WTC11 (cell line): ENCODE data around the gene HS1BP3. TPM values are rescaled to one million over a fixed set of nuclear protein-coding genes. Genes with fewer than 3 reads are reported as not detected.

Experiments used
- ATAC-seq: fragments of 200-7000 bp; cut with Tn5 transposase; 2 replicates; pipeline ENCODE4 v1.10.0; 2021; ENCODE audit warnings: mild to moderate bottlenecking, moderate library complexity
- CTCF ChIA-PET: fragments of 300-600 bp; sonication (Branson Sonifier 250); formaldehyde crosslinking; loops from one replicate; lab custom pipeline; 2021; ENCODE audit warnings: antibody characterized with exemption; lab: Charles Lee
- POLR2A ChIA-PET: fragments of 350-600 bp; sonication (Branson Sonifier 250); formaldehyde crosslinking; loops from one replicate; lab custom pipeline; 2021; ENCODE audit warnings: antibody characterized with exemption; lab: Charles Lee
- DNase-seq: peaks from one replicate; pipeline ENCODE4 v3.0.0; 2021; ENCODE audit warnings: low spot score
- H3K27ac Mint-ChIP-seq: 2 replicates; pipeline ENCODE4 v1.8.0; 2021; ENCODE audit warnings: mixed read lengths
- H3K27me3 Mint-ChIP-seq: 2 replicates; pipeline ENCODE4 v1.8.0; 2021; ENCODE audit warnings: low read depth, mild to moderate bottlenecking, moderate library complexity, mixed read lengths
- H3K36me3 Mint-ChIP-seq: 2 replicates; pipeline ENCODE4 v1.8.0; 2021; ENCODE audit warnings: mixed read lengths
- H3K4me1 Mint-ChIP-seq: 2 replicates; pipeline ENCODE4 v1.8.0; 2022; ENCODE audit warnings: mixed read lengths
- H3K4me3 Mint-ChIP-seq: 2 replicates; pipeline ENCODE4 v1.8.0; 2021; ENCODE audit warnings: mild to moderate bottlenecking, moderate library complexity, mixed read lengths
- H3K9me3 Mint-ChIP-seq: 2 replicates; pipeline ENCODE4 v1.8.0; 2021; ENCODE audit warnings: mixed read lengths
- CBFB ChIP-seq: sonication (generic); formaldehyde crosslinking; IDR thresholded peaks from 2 replicates; pipeline ENCODE4 v1.8.1; 2022; ENCODE audit warnings: mild to moderate bottlenecking, low read depth, missing genetic modification reagents
- CREM ChIP-seq: sonication (generic); formaldehyde crosslinking; IDR thresholded peaks from 2 replicates; pipeline ENCODE4 v1.8.1; 2022; ENCODE audit warnings: mild to moderate bottlenecking, missing genetic modification reagents, moderate library complexity
- ESRRA ChIP-seq: sonication (generic); formaldehyde crosslinking; IDR thresholded peaks from 2 replicates; pipeline ENCODE4 v1.8.1; 2022; ENCODE audit warnings: mild to moderate bottlenecking, missing genetic modification reagents, borderline replicate concordance
- GABPB1 ChIP-seq: sonication (generic); formaldehyde crosslinking; IDR thresholded peaks from 2 replicates; pipeline ENCODE4 v1.8.1; 2023; ENCODE audit warnings: mild to moderate bottlenecking, missing genetic modification reagents
- JAZF1 ChIP-seq: fragments of 250-450 bp; sonication (Bioruptor Pico); IDR thresholded peaks from 2 replicates; pipeline ENCODE4 v1.9.0; 2021; ENCODE audit warnings: moderate library complexity, mild to moderate bottlenecking, inconsistent platforms
- OVOL2 ChIP-seq: fragments of 250-450 bp; sonication (Bioruptor Pico); IDR thresholded peaks from 2 replicates; pipeline ENCODE4 v1.9.0; 2021; ENCODE audit warnings: mild to moderate bottlenecking, borderline replicate concordance
- RELA ChIP-seq: sonication (generic); formaldehyde crosslinking; IDR thresholded peaks from 2 replicates; pipeline ENCODE4 v1.8.1; 2022; ENCODE audit warnings: missing genetic modification reagents, mild to moderate bottlenecking, borderline replicate concordance
- TP53 ChIP-seq: sonication (generic); formaldehyde crosslinking; IDR thresholded peaks from 2 replicates; pipeline ENCODE4 v1.8.1; 2023; ENCODE audit warnings: mild to moderate bottlenecking, missing genetic modification reagents
- ZBTB21 ChIP-seq: sonication (generic); formaldehyde crosslinking; IDR thresholded peaks from 2 replicates; pipeline ENCODE4 v1.8.1; 2023; ENCODE audit warnings: mild to moderate bottlenecking, missing genetic modification reagents, borderline replicate concordance
- ZNF121 ChIP-seq: sonication (generic); formaldehyde crosslinking; IDR thresholded peaks from 2 replicates; pipeline ENCODE4 v1.8.0; 2023; ENCODE audit warnings: missing genetic modification reagents
- total RNA-seq: library from RNA; stranded (reverse); gene quantifications from 3 replicates; pipeline ENCODE4 v1.2.3, GENCODE V29; 2021
- TF ChIP-seq, protein P1 (sequence below): fragments of 200-600 bp; IDR thresholded peaks from 2 replicates; pipeline ENCODE4 v1.8.0; 2022; ENCODE audit warnings: antibody characterized with exemption
- TF ChIP-seq, protein P2 (sequence below): fragments of 250-450 bp; sonication (Bioruptor Pico); IDR thresholded peaks from 2 replicates; pipeline ENCODE4 v1.9.0; 2021; ENCODE audit warnings: moderate library complexity, mild to moderate bottlenecking, inconsistent platforms, borderline replicate concordance
- TF ChIP-seq, protein P3 (sequence below): fragments of 250-450 bp; sonication (Bioruptor Pico); IDR thresholded peaks from 2 replicates; pipeline ENCODE4 v1.9.0; 2021; ENCODE audit warnings: mild to moderate bottlenecking, borderline replicate concordance
- TF ChIP-seq, protein P4 (sequence below): sonication (generic); formaldehyde crosslinking; IDR thresholded peaks from 2 replicates; pipeline ENCODE4 v1.8.1; 2023; ENCODE audit warnings: mild to moderate bottlenecking, missing genetic modification reagents, moderate library complexity
- TF ChIP-seq, protein P5 (sequence below): sonication (generic); formaldehyde crosslinking; IDR thresholded peaks from 2 replicates; pipeline ENCODE4 v1.8.1; 2023; ENCODE audit warnings: mild to moderate bottlenecking, moderate library complexity, missing genetic modification reagents
- TF ChIP-seq, protein P6 (sequence below): sonication (generic); formaldehyde crosslinking; IDR thresholded peaks from 2 replicates; pipeline ENCODE4 v1.8.1; 2022; ENCODE audit warnings: low read depth, missing genetic modification reagents, borderline replicate concordance

Gene HS1BP3
- total RNA-seq, 1 experiment from 2014 or later, result 17.9 TPM

DNA sequence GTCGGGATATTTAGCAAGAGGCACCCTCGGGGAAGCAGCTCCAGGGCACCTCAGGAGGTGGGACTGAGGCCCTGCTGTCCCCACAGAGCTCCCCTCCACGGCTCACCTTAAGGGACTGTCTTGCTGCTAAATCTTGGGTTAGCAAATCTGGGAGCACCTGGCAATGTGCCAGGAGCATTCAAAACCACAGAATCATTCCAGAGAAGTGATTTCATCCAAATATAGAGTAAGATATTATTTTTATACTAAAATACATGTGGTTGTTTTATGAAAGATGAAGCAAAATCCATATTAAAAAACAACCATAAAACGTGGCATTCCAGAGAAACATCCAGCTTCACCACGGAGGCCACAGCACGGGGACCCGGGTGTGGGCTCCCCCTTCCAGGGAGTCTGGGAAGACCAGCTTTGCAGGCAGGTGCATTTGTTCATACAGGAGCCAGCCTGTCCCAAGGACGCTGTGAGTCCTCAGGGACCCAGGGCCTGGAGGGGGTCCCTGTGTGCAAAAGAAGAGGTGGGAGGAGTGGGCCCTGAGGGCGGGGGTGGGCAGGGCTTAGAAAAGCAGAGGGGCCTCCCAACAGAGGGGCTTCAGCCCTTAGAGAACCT is 16.3 kb downstream of the HS1BP3 start (continued):
- TF ChIP-seq, protein P1, sequence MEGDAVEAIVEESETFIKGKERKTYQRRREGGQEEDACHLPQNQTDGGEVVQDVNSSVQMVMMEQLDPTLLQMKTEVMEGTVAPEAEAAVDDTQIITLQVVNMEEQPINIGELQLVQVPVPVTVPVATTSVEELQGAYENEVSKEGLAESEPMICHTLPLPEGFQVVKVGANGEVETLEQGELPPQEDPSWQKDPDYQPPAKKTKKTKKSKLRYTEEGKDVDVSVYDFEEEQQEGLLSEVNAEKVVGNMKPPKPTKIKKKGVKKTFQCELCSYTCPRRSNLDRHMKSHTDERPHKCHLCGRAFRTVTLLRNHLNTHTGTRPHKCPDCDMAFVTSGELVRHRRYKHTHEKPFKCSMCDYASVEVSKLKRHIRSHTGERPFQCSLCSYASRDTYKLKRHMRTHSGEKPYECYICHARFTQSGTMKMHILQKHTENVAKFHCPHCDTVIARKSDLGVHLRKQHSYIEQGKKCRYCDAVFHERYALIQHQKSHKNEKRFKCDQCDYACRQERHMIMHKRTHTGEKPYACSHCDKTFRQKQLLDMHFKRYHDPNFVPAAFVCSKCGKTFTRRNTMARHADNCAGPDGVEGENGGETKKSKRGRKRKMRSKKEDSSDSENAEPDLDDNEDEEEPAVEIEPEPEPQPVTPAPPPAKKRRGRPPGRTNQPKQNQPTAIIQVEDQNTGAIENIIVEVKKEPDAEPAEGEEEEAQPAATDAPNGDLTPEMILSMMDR, result no peak
- no peak for TF ChIP-seq RELA
- TF ChIP-seq JAZF1 (CRISPR knock-in tag), result no peak
- TF ChIP-seq CREM (CRISPR knock-in tag), result no peak
- TF ChIP-seq, all 79 proteins: peak for 0

DNA sequence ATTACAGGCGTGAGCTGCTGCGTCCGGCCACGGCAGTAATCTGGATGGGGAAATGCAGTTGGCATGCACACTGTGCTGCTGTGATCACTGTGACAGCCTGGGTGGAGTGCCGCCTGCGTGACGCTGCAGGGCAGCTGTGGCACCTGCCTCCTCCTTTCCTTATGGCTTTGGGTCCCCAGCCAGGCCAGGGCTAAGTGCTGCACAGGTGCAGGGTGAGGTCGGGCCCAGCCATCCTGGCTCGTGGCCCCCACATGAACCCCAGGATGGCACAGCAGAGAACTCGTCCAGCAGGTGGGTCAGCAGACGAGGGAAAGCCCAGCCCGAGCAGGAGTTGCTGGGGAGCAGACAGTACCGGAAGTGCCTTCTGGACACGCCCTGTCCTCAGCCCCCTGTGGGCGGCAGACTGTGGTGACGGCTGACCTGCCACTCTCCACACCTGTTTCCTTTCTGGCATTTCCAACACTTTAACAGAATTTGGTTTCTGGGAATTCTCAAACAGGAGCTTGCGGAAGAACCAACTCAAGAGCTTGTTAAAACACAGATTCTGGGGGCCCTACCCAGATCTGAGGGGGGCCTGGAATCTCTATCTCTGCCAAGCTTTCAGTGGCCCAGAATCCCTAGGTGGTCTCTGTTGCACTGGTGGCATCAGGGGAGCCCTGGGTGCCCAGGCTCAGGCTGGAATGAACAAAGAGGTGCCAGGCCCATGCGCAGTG is 16.9 kb downstream of the HS1BP3 start:
- ATAC-seq, result 0 out of 2 replicates have a peak, but pooled peaks have one; percentile 8
- no peak overlapping the region for H3K27ac Mint-ChIP-seq
- H3K4me3 Mint-ChIP-seq, result no peak overlapping the region

More for the DNA sequence above, 16.9 kb downstream of the HS1BP3 start:
- ChIA-PET POLR2A (interaction anchor here (4.2 kb wide), 1 partner anchor 187 kb away, joined by 42 read pairs; the partner anchor contains the start of gene RHOB), CTCF (interaction anchor here (1.2 to 6.2 kb wide), 11 partner anchors 8 to 256 kb away, joined by 3 to 118 read pairs (median 13); partner anchors contain the start of genes HS1BP3 and RHOB)
- Mint-ChIP-seq H3K36me3 (no peaks in the 10 kb centered on the region), H3K4me1 (peaks cover 33% of the 10 kb centered on the region), H3K9me3 (no peaks in the 10 kb centered on the region), H3K27me3 (no peaks in the 10 kb centered on the region)
- DNase-seq, result peak; percentile 23
- TF ChIP-seq ZBTB21 (CRISPR knock-in tag), result no peak
- TF ChIP-seq, protein P2, sequence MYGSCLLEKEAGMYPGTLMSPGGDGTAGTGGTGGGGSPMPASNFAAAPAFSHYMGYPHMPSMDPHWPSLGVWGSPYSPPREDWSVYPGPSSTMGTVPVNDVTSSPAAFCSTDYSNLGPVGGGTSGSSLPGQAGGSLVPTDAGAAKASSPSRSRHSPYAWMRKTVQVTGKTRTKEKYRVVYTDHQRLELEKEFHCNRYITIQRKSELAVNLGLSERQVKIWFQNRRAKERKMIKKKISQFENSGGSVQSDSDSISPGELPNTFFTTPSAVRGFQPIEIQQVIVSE, result no peak
- TF ChIP-seq, protein P3, sequence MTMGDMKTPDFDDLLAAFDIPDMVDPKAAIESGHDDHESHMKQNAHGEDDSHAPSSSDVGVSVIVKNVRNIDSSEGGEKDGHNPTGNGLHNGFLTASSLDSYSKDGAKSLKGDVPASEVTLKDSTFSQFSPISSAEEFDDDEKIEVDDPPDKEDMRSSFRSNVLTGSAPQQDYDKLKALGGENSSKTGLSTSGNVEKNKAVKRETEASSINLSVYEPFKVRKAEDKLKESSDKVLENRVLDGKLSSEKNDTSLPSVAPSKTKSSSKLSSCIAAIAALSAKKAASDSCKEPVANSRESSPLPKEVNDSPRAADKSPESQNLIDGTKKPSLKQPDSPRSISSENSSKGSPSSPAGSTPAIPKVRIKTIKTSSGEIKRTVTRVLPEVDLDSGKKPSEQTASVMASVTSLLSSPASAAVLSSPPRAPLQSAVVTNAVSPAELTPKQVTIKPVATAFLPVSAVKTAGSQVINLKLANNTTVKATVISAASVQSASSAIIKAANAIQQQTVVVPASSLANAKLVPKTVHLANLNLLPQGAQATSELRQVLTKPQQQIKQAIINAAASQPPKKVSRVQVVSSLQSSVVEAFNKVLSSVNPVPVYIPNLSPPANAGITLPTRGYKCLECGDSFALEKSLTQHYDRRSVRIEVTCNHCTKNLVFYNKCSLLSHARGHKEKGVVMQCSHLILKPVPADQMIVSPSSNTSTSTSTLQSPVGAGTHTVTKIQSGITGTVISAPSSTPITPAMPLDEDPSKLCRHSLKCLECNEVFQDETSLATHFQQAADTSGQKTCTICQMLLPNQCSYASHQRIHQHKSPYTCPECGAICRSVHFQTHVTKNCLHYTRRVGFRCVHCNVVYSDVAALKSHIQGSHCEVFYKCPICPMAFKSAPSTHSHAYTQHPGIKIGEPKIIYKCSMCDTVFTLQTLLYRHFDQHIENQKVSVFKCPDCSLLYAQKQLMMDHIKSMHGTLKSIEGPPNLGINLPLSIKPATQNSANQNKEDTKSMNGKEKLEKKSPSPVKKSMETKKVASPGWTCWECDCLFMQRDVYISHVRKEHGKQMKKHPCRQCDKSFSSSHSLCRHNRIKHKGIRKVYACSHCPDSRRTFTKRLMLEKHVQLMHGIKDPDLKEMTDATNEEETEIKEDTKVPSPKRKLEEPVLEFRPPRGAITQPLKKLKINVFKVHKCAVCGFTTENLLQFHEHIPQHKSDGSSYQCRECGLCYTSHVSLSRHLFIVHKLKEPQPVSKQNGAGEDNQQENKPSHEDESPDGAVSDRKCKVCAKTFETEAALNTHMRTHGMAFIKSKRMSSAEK, result no peak
- TF ChIP-seq CBFB, result no peak
- TF ChIP-seq OVOL2 (CRISPR knock-in tag), result no peak
- TF ChIP-seq, protein P4, sequence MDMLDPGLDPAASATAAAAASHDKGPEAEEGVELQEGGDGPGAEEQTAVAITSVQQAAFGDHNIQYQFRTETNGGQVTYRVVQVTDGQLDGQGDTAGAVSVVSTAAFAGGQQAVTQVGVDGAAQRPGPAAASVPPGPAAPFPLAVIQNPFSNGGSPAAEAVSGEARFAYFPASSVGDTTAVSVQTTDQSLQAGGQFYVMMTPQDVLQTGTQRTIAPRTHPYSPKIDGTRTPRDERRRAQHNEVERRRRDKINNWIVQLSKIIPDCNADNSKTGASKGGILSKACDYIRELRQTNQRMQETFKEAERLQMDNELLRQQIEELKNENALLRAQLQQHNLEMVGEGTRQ (CRISPR knock-in tag), result no peak
- TF ChIP-seq, protein P5, sequence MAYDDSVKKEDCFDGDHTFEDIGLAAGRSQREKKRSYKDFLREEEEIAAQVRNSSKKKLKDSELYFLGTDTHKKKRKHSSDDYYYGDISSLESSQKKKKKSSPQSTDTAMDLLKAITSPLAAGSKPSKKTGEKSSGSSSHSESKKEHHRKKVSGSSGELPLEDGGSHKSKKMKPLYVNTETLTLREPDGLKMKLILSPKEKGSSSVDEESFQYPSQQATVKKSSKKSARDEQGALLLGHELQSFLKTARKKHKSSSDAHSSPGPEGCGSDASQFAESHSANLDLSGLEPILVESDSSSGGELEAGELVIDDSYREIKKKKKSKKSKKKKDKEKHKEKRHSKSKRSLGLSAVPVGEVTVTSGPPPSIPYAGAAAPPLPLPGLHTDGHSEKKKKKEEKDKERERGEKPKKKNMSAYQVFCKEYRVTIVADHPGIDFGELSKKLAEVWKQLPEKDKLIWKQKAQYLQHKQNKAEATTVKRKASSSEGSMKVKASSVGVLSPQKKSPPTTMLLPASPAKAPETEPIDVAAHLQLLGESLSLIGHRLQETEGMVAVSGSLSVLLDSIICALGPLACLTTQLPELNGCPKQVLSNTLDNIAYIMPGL (CRISPR knock-in tag), result no peak
- no peak for TF ChIP-seq GABPB1 (CRISPR knock-in tag)
- TF ChIP-seq ESRRA (CRISPR knock-in tag), result no peak
- no peak for TF ChIP-seq TP53 (CRISPR knock-in tag)
- TF ChIP-seq, protein P6, sequence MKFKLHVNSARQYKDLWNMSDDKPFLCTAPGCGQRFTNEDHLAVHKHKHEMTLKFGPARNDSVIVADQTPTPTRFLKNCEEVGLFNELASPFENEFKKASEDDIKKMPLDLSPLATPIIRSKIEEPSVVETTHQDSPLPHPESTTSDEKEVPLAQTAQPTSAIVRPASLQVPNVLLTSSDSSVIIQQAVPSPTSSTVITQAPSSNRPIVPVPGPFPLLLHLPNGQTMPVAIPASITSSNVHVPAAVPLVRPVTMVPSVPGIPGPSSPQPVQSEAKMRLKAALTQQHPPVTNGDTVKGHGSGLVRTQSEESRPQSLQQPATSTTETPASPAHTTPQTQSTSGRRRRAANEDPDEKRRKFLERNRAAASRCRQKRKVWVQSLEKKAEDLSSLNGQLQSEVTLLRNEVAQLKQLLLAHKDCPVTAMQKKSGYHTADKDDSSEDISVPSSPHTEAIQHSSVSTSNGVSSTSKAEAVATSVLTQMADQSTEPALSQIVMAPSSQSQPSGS (CRISPR knock-in tag), result no peak
- no peak for TF ChIP-seq ZNF121 (CRISPR knock-in tag)
